Effector CD8-positive, alpha-beta T cell (primary cell): ENCODE results near the gene SRMS.

Experiments used
- DNase-seq: peaks from one replicate; lab custom pipeline; 2025; lab: John Stamatoyannopoulos, UW

The SRMS gene

DNA sequence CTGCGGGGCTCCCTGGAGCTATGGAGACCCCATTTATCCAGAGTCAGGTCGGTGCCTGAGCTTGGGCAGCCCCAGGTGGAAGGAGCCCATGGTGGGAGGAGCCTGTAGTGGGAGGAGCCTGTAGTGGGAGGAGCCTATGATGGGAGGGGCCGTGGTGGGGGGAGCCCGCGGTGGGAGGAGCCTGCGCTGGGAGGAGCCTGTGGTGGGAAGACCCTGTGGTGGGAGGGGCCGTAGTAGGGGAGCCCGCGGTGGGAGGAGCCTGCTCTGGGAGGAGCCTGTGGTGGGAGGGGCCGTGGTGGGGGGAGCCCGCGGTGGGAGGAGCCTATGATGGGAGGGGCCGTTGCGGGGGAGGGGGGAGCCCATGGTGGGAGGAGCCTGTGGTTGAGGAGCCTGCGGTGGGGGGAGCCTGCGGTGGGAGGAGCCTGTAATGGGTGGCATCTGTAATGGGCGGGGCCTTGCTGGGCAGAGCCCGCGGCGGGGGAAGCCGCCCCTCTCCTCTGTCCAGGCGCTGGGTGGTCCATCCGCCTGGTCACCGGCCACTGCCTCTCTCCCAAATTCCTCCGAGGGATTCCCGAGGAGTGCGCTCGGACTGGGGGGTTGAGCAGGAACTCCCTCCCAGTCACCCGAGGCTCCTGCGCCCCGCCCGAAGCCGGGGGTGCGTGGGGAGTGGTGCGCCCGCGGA is 5.8 kb upstream of the SRMS start:
- DNase-seq = peak; percentile 92

- DNase-seq = peak; percentile 35
Observed at GRCh38 chr20:63552481-63553249, 5.1 kb upstream of the SRMS start.

DNA sequence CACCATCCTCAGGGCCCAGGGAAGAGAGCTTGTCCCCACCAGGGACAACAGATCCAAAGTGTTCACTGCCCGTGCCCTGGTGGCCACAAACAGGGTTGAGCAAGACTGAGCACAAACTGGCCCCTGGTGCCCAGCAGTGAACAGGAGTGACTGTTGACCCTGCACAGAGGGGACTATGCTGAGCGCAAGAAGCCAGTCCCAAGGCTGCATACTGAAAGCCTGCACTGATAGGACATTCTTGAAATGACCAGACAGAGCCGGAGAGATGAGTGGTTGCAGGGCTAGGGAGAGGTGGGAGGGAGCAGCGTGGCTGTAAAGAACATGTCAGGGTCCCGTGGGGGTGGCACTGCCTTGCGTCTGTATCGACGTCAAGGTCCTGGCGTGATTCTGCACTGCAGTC is 3.5 kb upstream of the SRMS start:
- no peak for DNase-seq

GRCh38 chr20:63549679-63550282 is 2.2 kb upstream of the SRMS start:
- DNase-seq = no peak

GRCh38 chr20:63549019-63549418 is 1.5 kb upstream of the SRMS start:
- DNase-seq = no peak

- DNase-seq = no peak
Observed at GRCh38 chr20:63548542-63548941, 993 bp upstream of the SRMS start.

- DNase-seq = no peak
Observed at GRCh38 chr20:63546956-63547724, 409 bp downstream of the SRMS start.

DNA sequence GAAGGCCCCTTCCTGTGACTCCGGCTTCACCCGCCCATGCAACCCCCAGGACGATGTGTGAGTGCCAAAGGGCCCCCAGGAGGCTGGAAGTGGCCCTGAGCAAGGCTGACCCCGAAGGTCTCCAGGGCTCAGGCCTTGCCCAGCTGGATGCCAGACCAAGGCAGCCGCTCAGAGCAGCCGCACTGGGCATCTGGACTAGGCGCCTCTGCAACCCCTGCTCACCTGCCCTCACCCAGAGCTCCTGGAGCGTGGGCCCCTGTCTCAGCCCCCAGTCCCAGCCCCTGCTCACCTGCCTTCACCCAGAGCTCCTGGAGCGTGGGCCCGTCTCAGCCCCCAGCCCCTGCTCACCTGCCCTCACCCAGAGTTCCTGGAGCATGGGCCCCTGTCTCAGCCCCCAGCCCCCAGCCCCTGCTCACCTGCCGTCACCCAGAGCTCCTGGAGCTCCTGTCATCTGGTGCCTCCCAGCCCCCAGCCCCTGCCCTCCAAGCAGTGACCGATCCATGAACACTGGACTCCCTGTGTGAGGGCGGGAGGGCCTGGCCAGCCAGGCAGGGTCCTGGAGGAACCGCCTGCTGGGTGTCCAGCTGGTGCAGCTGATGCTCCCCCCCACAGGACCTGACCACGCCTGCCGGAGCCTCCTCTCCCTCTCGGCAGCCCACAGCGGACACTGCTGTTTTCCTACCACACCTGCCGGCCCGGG is 1.1 kb downstream of the SRMS start:
- no peak for DNase-seq

DNA sequence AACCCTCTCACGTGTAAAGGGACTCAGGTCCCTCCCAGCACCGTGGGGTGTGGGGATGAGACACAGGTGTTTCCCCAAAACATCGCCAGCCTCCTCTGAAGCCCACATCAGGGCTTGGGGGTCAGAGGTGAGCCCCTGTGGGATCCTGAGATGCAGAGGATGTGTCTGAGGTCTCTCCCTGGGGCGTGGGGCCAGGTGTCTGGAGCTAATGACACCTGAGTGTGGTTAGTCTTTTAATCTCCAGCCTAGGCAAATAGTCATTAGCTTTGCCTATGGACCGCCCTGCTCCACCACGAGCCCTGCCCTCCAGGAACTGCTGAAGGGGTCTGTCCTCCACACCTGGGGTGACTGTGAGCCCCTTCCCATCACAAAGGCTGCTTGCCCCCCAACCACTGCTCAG is 1.7 kb downstream of the SRMS start:
- DNase-seq = no peak

DNA sequence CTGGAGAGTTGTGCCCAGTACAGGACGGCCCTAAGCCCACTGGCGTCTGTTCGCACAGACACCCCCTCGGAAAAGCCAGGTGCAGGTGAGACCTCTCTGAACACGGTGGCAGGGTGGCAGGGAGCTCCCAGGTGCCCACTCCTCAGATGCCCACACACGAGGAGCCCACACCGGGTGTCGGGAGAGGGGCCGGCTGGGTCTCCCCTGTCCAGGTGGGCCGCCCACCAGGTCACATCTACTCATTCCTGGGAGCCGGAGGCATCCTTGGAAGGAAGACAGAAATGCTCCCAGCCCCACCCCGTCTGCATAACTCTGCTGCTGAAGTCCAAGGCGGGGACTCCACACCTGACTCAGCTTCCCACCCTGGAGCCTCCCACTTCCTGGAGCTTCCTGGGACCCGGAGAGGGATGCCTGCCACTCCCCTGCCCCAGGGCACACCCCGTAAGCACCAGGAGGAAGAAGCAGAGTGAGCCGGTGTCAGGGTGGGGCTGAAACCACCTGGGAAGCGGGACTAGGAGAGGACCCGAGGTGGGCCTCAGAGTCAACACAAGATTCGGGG is 2.5 kb downstream of the SRMS start:
- DNase-seq = no peak

DNA sequence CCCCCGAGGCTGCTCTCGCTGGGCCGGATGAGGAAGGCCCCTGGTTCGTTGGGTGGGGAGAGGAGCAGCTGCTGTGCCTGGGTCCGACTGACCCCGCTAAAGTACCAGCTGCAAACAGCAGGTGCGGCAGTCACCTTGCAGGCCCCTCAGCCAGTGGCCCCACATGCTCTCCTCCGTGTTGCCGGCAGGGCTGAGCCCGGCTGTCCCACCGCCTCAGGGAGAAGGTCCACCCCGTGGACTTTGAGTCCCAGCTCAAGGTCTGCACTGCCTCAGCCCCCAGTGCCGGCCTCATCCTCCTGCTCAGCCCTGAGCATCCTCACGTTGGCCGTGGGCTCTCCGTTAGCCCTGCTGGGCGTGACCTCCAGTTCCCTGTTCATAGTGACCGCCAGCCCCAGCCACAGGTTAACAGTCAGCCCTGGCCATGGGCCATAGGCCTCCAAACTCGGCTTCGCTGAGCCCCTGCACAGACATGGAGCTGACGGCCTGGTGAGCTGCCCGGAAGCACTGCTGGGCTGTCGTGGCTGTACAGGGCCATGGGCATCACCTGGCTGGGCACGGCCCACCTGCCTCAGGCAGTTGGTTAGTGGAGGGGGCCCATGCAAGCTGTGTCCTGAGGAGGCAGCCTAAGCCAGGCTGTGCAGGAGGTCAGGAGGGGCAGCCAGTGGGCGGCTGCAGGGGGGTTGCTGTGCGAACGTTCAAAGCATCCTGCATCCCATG is 3.1 kb downstream of the SRMS start:
- DNase-seq = no peak

GRCh38 chr20:63543733-63544132 is 3.8 kb downstream of the SRMS start:
- no peak for DNase-seq

DNA sequence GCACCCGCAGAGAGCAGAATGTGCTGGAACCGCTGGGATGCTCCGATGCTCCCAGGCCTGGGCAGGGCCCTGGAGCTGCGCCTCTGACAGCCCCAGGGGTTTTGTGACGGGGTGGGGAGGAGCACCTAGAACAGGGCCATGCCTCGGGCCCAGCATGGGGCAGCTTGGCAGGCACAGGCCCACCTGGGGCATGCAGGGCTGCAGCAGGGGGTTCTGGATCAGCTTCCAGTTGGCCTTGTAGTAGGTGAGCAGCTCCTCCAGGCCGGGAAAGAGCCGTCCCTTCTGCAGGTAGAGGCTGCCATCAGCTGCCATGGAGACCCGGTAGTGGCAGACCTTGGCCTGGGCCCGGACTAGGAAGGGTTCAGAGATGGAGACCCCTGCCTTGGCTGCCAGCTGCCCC is 4.4 kb downstream of the SRMS start:
- DNase-seq = no peak

DNA sequence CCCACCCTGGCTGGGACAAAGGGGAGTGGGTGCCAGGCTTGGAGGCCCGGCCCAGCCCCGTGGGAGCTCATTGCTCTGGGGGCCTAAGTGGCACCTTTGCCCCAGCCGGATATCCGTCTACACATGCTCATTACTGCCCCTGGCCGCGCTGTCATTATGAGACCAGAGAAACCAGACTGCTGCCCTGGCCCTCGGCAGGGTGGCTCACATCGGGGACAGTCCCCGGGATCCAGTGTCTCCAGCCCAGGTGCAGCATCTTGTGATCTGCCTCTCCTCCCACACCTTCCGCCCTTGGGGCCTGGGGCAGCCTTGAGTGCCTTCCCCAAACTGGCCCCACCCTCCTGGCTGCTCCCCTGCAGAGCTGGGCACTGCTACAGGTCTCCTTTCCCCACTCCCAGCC is 4.9 kb downstream of the SRMS start:
- no peak for DNase-seq

DNA sequence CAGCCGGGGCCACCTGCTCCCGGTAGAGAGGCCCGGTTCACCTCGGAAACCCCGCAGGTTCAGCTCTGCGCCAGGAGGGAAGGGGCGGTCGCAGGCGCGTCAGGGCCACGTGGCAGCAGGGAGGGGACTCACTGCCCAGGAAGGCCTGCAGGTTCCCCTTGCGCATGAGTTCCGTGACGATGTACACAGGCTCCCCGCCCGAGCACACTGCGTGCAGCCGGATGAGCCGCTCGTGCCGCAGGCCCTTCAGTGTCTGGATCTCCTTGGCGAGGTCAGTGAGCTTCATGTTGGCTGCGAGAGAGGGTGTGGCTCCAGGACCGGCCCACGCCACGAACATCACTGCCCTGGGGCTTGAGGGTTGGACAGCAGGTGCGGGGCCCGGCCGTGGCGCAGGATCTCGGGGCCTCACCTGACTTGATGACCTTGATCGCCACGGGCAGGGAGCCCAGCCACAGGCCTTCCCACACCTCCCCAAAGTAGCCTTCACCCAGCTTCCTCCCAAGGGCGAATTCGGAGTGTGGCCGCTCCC is 5.5 kb downstream of the SRMS start:
- no peak for DNase-seq

DNA sequence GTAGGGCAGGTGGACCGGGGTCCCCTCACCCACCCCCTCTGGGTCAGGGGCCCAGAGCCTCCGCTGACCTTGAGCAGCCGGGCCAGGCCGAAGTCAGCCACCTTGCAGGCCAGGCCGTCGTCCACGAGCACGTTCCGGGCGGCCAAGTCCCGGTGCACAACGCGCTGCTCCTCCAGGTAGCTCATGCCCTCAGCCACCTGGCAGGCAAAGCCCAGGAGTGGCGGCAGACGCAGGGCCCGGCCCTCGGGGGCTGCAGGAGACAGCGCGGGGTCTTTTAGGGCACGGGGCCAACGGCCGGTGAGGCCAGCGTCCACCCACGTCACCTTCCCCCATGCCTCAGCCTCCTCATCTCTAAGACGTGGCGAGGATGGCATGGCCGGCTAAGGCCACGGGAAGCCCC is 6.2 kb downstream of the SRMS start:
- no peak for DNase-seq

DNA sequence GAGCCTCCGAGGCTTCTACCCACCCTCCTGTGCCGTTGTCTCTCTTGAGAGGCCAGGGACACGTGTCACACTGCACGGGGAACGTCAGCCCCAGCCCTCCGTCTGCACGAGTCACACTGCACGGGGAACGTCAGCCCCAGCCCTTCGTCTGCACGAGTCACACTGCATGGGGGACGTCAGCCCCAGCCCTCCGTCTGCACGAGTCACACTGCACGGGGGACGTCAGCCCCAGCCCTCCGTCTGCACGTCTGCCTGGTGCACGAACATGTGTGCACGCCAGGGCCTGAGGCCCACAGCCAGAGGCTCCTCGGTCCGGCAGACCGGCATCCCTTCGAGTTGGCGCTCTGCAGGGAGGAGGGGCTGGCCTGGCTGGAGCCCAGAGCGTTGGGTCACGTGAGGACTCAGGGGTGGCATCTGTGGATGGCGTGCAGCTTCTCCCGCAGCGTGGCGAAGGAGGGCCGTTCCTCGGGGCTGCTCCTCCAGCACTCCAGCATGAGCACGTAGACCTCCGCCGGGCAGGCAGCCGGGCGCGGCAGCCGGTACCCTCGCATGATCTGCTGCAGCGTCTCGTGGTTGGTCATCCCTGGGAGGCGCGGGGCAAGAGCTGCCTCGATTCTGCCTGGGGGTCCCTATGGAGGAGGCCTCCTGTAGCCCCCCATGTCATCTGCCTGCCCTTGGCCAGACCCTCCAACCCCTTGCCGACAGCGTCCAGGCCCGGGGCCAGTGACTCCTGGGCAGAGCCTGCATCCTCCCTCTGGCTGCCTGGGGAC is 6.9 kb downstream of the SRMS start:
- no peak for DNase-seq

DNA sequence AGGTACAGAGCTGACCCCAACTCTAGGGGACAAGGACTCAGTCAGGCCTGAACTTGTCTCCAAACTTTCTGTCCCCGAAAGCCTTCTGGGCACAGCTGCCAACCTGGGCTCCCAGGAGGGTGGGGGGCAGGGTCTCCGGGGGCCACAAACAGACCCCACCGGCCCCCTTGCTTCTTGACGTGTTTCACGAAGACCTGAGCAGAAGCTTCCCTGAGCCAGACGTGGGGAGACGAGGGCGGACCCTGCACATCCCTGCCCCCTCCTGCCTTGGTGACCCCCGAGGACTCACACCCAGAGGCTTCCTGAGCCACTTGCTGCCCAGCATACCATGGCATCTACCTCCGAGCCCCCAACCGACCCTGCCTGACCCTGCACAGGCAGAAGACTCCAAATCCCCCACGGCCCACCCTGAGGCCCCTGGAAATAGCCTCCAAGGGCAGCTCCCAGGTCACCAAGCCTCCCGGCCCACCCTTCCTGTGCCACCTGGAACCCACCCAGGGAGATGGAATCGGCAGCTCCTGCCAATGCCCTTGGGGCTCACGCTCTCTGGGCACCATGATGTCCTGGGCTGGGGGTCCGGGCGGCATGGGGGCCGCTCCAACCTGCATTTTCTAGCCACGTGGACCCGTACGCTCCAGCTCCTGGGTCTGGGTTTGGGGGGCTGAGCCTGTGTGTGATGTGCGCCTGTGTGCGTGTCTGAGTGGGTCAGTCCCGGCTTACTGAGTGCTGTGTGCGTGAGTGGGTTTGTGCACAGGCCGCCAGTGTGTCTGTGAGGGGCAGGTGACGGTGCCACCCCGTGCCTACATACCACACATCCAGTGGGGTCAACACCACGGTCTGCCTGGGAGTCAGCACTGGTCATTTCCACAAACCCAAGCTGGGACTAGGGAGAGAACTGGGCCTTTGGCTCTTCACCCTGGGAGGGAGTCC is 7.8 kb downstream of the SRMS start:
- no peak for DNase-seq

GRCh38 chr20:63539092-63539430 is 8.5 kb downstream of the SRMS start:
- DNase-seq = no peak
